HepG2 (cell line): Measurements from ENCODE around the gene CRNKL1. TPM values are rescaled to one million over a fixed set of nuclear protein-coding genes. Genes with fewer than 3 reads are reported as not detected.

Source experiments
- CENPX ChIP-seq: sonication (generic); formaldehyde crosslinking; IDR thresholded peaks from 2 replicates; pipeline ENCODE4 v1.9.0; 2021; ENCODE audit warnings: mild to moderate bottlenecking, missing genetic modification reagents, moderate library complexity
- CSRNP1 ChIP-seq: sonication (generic); formaldehyde crosslinking; IDR thresholded peaks from 2 replicates; pipeline ENCODE4 v1.8.1; 2023; ENCODE audit warnings: mild to moderate bottlenecking, missing genetic modification reagents
- GLMP ChIP-seq: sonication (generic); formaldehyde crosslinking; IDR thresholded peaks from 2 replicates; pipeline ENCODE4 v1.9.0; 2021; ENCODE audit warnings: missing genetic modification reagents, mild to moderate bottlenecking, borderline replicate concordance
- MTERF4 ChIP-seq: sonication (generic); formaldehyde crosslinking; IDR thresholded peaks from 2 replicates; pipeline ENCODE4 v1.8.0; 2023; ENCODE audit warnings: mild to moderate bottlenecking, missing genetic modification reagents
- POLR2AphosphoS5 ChIP-seq: IDR thresholded peaks from 2 replicates; pipeline ENCODE4 v1.6.1; 2012; ENCODE audit warnings: low read depth, low read length
- SP4 ChIP-seq: sonication (generic); formaldehyde crosslinking; IDR thresholded peaks from 2 replicates; pipeline ENCODE4 v1.8.1; 2023; ENCODE audit warnings: mild to moderate bottlenecking, missing genetic modification reagents
- ZBTB39 ChIP-seq: sonication (generic); formaldehyde crosslinking; IDR thresholded peaks from 2 replicates; pipeline ENCODE4 v1.5.0; 2020; ENCODE audit warnings: missing genetic modification reagents
- ZNF30 ChIP-seq: sonication (generic); formaldehyde crosslinking; IDR thresholded peaks from 2 replicates; pipeline ENCODE4 v1.5.0; 2020; ENCODE audit warnings: mild to moderate bottlenecking, missing genetic modification reagents
- ZNF33A ChIP-seq: sonication (generic); formaldehyde crosslinking; IDR thresholded peaks from 2 replicates; pipeline ENCODE4 v1.5.1; 2020; ENCODE audit warnings: missing genetic modification reagents, mild to moderate bottlenecking, moderate library complexity, borderline replicate concordance
- ZNF34 ChIP-seq: sonication (generic); formaldehyde crosslinking; IDR thresholded peaks from 2 replicates; pipeline ENCODE4 v1.4.0; 2020; ENCODE audit warnings: mild to moderate bottlenecking, missing genetic modification reagents, borderline replicate concordance
- polyA plus RNA-seq, 8 experiments: library from polyadenylated mRNA; depleted of rRNA in 3 of 8; stranded (reverse) in 7 of 8; unstranded in 1 of 8; fragments of >200 nt; fragmentation: Illumina TruSeq in 4 of 8; extraction: Trizol in 4 of 8; gene quantifications; 2 replicates each; pipeline versions ENCODE4 v1.2.1 to v1.2.3, GENCODE V29; 2011 to 2016; ENCODE audit warnings: low read depth in 4 of 8, missing spikeins in 1 of 8, mixed read lengths in 1 of 8; ENCODE audit not compliant: insufficient read depth in 1 of 8
- total RNA-seq, 5 experiments: library from RNA; depleted of rRNA; stranded (reverse); fragments of >200 nt; fragmentation: Illumina TruSeq; extraction: Trizol; gene quantifications; 2 replicates each; pipeline ENCODE4 v1.2.3, GENCODE V29; 2016; ENCODE audit warnings: low read depth in 1 of 5
- TF ChIP-seq, protein P1 (sequence below): sonication (generic); formaldehyde crosslinking; IDR thresholded peaks from 2 replicates; pipeline ENCODE4 v1.5.1; 2020; ENCODE audit warnings: missing genetic modification reagents, mild to moderate bottlenecking, borderline replicate concordance
- TF ChIP-seq, protein P2 (sequence below): sonication (generic); formaldehyde crosslinking; IDR thresholded peaks from 2 replicates; pipeline ENCODE4 v1.4.0; 2020; ENCODE audit warnings: missing genetic modification reagents, borderline replicate concordance

Gene CRNKL1
- total and polyA plus RNA-seq, 2 of the 13 experiments (the other 11 are each of a cell fraction or from before 2014, with no cell fraction given): 12.3 to 64.5 TPM

DNA sequence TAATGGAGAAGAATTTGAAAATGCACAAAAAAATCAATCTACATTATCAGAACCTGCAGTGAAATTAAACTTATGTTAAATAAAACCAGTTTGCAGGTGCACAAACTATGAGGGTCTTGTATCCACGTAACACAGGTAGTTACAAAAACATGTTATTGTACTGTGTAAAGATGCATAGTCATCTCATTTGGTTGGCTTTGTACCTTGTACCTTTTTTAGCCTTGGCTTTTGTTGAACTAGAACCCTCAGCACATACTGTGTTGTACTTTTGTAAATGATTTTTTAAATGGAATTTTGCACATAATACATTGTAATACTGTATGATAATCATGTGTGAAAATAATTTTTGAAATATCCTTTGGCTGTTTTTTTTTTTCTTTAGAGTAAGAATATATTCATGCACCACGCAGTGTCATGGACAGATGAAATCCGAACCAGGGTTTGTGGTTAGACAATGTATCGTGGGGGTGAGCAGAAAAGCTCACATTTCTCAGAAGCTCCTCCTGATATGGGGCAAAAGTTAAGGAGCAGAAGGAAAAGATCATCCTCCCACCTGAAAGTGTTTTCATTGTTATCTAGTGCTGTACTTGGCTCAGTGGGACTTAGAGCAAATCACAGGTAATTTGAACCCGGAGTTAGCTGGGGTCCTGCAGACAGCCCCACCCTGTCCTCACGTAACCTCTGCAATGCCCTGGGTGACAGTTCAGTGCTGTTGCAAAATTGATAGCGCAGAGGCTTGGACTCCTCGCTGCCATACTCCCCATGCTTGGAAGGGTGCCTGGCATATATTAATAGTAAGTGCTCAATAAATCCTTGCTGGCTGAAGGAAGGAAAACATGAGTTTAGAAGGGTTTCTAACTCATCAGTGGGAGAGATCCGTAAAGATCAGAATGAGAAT, 49.9 kb downstream of the CRNKL1 start (continued):
- no peak for TF ChIP-seq ZNF33A (CRISPR knock-in tag)
- no peak for TF ChIP-seq ZBTB39
- TF ChIP-seq CENPX (CRISPR knock-in tag): no peak
- no peak for TF ChIP-seq ZNF30 (CRISPR knock-in tag)
- no peak for TF ChIP-seq ZNF34 (CRISPR knock-in tag)
- TF ChIP-seq, protein P1, sequence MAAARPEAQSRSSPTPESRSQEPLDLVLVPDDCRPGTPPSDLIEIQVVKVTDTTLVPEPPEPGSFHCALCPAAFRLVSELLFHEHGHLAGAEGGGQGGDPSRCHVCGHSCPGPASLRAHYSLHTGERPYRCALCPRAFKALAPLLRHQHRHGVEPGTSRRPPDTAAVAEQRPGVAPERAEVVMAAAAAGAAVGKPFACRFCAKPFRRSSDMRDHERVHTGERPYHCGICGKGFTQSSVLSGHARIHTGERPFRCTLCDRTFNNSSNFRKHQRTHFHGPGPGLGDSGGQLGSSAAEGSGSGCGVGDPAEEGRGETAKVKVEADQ (CRISPR knock-in tag): no peak; the same call in 1 of the 2 replicates
- no peak for TF ChIP-seq MTERF4 (CRISPR knock-in tag)
- TF ChIP-seq, protein P2, sequence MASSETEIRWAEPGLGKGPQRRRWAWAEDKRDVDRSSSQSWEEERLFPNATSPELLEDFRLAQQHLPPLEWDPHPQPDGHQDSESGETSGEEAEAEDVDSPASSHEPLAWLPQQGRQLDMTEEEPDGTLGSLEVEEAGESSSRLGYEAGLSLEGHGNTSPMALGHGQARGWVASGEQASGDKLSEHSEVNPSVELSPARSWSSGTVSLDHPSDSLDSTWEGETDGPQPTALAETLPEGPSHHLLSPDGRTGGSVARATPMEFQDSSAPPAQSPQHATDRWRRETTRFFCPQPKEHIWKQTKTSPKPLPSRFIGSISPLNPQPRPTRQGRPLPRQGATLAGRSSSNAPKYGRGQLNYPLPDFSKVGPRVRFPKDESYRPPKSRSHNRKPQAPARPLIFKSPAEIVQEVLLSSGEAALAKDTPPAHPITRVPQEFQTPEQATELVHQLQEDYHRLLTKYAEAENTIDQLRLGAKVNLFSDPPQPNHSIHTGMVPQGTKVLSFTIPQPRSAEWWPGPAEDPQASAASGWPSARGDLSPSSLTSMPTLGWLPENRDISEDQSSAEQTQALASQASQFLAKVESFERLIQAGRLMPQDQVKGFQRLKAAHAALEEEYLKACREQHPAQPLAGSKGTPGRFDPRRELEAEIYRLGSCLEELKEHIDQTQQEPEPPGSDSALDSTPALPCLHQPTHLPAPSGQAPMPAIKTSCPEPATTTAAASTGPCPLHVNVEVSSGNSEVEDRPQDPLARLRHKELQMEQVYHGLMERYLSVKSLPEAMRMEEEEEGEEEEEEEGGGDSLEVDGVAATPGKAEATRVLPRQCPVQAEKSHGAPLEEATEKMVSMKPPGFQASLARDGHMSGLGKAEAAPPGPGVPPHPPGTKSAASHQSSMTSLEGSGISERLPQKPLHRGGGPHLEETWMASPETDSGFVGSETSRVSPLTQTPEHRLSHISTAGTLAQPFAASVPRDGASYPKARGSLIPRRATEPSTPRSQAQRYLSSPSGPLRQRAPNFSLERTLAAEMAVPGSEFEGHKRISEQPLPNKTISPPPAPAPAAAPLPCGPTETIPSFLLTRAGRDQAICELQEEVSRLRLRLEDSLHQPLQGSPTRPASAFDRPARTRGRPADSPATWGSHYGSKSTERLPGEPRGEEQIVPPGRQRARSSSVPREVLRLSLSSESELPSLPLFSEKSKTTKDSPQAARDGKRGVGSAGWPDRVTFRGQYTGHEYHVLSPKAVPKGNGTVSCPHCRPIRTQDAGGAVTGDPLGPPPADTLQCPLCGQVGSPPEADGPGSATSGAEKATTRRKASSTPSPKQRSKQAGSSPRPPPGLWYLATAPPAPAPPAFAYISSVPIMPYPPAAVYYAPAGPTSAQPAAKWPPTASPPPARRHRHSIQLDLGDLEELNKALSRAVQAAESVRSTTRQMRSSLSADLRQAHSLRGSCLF (CRISPR knock-in tag): no peak
- no peak for TF ChIP-seq SP4
- TF ChIP-seq POLR2AphosphoS5: no peak
- TF ChIP-seq CSRNP1: no peak
- no peak for TF ChIP-seq GLMP
